GM21423 (cell line): ENCODE data around the gene GRIP2.

Source experiments
- ATAC-seq: cut with Tn5 transposase; IDR thresholded peaks from one replicate; pipeline ENCODE4 v1.9.1; 2021; ENCODE audit warnings: mild to moderate bottlenecking, moderate library complexity; ENCODE audit not compliant: unreplicated experiment

The GRIP2 gene

DNA sequence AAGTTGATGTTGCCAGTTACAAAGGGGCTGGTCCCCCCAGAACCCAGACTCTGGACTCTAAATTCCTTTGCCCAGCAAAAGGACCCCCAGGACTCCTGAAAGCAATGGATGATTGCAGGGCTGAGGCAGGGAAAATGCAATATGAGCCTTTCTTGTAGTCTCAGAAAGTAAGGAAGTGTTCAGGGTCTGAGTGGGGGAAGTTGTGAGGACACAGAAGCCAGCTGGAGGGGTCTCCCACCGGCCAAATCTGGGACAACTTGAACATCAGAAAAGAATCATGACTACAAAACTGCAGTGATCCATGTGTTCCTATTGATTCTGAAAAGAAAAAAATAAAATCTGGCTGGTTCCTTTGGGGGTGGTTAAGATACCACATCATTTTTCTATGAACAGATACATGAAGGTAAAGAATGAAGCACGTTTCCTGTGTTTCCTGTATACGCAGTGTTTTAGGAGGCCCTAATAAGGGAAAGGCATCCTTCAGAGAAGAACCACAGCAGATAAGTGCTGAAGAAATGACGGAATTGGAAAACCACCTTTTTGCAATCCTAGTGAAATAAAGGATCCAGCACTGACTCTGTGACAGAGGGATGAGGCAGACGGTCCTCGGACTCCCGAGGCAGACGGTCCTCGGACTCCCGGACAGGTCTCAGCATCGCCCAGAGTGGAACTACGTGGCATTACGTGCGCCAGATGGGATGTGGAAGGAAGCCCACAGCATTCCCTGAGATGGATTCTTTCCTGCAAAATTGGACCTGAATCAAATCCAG is 22.2 kb upstream of the GRIP2 start:
- ATAC-seq = no peak

DNA sequence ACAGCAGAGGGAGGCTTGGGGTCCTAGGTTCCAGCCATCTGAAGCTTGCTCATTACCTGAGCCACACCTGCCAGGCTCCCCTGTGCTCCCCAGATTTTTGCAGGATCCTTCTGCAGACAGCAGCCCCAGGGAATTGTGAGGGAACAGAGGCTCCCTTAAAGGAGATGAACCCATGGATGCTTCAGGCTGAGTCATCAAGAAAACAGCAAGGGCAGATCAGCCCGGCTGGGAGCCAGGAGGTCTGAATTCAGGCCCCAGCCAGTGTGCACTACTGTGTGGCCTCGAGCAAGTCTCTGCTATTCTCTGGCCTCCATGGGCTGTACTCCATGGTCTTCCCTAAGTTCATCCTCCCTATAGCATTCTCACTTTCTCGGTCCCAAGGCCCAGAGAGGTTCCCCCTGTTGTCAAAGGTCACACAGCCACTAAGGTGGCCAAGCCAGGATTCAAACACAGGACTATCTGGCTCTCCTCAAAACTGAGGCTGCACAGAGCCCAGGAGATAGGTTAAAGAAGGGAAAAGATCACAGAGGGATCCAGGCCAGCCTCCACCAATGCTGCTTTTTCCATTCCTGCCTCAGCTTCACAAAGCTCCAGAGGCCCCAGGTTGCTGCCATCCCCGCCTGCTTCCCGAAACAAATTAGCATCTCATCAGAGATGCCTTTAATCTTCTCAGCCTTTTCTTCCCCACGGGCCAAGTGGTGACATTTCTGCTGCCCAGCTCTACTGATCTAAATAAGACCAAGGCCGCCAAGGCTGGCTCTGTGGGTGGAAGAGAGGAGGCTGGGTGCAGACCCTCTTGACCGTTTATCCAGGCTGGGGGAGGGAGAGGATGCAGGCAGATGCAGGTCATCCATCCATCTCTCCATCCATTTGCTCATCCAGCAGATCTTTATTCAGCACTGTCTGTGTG is 21.2 kb upstream of the GRIP2 start:
- no peak for ATAC-seq

DNA sequence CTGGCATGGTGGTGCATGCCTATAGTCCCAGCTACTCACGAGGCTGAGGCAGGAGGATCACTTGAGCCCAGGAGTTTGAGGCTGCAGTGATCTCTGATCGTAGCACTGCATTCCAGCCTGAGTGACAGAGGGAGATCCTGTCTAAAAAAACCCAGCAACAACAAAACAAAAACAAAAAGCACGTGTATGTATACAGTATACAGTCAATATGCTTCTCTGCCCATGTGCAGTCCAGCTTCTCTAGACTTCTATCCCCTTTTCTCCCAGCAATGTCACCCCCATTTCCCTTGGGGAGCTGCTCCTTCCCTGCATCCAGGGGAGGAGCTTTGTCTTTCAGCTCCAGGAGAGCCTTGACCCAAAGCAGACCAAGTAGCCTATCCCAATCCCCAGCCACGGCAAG is 20.0 kb upstream of the GRIP2 start:
- no peak for ATAC-seq

DNA sequence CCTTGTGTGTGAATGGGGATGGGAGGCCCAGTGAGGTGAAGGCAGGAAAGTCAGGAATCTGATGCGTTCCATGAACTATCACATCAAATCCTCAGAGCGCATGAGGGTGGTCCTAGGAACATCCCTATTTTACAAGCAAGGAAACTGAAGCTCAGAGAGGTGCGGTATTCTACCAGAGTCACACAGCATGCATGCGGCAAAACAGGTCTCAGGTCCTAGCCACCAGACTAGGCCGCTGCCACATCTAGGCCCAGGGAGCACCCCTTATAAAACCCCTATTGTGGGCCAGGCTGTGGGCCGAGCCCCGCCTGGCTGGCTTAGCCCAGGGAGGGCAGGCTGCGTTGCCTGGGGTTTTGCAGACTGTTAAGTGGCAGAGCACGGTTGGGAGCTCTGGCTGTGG is 17.9 kb upstream of the GRIP2 start:
- ATAC-seq = no peak

DNA sequence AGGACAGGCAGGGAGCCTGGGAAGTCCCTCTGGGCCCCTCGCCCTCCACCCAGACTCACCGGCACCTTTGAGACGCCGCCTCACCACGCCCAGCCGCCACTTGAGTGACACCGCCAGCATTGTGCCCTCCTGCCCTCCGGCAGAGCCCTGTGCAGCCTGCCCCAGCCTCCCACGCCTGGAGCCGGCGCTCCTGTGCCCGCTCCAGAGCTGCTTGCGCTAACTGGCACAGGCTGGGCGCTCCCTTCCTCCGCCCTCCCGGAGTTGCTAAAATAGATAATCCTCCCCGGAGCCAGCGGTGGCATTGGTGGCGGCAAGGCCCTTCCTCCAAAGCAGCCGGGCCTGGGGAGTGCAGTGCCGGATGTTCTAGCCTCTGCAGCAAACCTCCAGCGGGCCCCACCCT is 15.7 kb upstream of the GRIP2 start:
- no peak for ATAC-seq

DNA sequence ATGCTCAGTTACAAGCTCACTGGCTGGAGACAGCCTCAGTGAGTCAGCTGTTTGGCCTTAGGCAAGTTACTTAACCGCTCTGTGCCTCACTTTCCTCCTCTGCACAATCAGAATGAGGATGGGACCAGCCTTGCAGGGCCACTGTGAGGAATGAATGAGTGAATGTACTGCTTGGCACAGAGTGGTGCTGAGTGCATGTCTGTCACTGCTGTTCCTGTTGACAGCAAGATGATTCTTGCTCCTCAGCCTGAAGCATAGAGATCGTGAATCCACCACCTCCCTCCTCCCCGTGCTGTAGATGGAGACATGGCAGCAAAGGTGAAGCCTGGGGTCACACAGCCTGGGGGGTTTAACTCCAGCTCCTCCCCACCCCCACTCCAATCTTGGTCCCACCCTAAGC is 14.6 kb upstream of the GRIP2 start:
- no peak for ATAC-seq

DNA sequence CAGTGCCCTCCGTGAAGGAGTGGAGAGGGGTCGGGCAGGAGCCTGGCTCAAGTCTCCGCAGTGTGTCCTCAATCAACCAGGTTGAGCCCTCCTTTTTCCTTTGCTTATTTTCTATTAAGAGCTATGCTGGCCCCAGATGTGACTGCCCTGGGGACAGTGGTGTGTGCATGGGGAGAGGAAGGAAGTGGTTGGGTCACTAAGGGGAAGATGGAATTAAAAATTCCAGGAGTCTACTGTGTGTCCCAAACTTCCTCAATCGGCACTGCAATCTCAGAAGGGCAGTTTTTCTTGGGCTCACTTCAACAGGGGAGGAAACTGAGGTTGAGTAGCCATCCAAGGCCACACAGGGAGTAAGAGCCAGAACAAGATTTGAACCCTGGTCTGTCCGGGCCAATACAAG is 13.7 kb upstream of the GRIP2 start:
- ATAC-seq = no peak

DNA sequence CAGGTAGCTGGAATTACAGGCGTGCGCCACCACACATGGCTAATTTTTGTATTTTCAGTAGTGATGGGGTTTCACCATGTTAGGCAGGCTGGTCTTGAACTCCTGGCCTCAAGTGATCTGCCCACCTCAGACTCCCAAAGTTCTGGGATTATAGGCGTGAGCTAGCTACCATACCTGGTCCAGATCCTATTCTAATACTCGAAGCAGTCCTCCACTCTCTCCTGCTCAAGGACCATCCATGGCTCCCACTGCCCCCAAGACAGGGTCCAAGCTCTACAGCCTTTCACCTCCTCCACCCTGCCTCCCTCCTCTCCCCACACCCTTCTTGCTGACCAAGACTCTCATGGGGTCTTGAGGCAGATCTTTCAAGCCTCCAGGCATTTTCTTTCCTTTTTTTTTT is 12.6 kb upstream of the GRIP2 start:
- ATAC-seq = no peak

DNA sequence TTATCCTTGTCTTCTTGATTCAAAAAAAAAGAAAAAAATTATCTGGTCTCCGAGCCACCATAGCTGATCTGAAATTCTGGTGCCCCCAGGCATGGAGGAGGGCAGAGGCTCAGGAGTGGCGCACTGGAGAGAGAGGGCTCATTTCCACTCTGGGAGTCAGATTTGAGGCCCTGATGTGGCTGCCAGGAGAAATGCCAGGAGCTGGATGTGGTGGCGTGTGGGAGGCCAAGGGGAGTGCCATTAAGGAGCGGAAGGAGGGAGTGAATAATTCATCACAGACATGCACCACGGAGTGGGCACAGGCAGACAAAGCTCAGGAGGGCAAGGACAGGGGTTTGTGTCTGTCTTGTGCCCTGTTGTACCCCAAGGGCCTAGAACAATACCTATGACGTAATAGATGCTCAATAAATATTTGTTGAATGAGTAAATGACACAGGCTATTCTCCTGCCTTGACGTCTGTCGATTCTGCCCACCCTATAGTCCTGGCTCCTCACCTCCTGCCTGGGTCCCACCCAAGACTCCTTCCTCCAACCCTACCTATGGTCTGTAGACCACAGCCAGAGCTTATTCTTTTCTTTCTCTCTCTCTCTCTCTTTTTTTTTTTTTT is 12.0 kb upstream of the GRIP2 start:
- ATAC-seq = no peak

DNA sequence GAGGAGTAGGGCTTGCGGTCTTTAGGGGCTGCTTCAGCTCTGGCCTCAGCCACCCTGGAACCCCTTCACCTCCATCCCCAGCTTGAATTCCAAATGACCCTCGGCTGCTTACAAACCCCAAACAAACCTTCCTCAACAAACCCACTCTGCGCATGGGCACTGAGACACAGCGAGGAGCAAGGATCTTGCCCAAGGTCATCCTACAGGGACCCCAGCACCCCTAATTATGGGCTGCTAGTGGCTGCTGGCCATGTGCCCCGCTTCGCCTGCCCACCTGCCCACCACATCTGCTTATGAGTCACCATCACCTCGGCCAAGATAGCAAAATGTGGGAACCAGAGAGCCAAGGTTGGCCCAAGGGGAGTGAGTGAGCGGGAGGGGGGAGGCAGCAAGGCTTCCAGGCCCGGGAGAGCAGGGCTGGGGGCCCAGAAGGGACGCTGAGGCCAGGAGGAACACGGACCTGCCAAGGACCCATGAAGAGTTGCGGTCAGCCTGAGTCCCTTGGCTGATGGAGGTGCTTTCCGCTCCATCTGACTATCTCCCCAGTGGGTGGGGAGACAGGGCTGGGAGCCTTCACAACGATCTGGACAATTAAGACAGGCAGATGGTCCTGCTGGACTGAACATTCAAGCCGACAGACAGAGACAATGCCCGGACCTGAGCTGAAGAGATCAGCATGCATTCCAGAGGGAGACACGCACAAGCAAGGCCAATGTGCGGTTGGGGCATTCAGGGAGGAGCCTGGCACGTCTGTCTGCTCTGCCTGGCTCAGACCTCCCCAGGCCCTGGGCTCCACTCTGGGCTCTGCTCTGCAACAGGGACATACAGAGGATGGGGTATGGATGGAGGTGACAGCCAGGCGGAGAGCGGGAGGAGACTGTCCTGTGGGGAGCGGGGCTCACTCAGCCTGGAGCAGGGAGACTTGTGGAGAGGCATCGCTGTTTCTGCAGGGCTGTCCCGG is 10.8 kb upstream of the GRIP2 start:
- ATAC-seq = no peak

DNA sequence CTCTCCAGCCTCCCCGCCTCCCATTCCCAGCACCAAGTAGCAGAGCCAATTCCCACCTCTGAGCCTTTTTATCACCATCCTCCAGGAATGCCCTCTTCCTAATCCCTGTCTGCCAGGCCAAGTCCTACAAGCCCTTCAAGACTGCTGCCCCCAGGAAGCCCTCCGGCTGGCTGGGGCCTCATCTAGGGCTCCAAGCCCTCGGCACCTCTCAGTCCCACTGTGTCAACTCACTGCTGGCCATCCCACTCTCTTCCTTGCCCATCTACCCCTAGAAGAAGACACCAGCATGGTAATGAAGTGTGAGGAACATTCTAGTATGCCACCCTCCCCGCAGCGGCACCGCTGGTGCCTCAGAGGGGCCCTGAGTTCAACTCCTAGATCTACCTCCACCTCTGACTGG is 10.0 kb upstream of the GRIP2 start:
- no peak for ATAC-seq

DNA sequence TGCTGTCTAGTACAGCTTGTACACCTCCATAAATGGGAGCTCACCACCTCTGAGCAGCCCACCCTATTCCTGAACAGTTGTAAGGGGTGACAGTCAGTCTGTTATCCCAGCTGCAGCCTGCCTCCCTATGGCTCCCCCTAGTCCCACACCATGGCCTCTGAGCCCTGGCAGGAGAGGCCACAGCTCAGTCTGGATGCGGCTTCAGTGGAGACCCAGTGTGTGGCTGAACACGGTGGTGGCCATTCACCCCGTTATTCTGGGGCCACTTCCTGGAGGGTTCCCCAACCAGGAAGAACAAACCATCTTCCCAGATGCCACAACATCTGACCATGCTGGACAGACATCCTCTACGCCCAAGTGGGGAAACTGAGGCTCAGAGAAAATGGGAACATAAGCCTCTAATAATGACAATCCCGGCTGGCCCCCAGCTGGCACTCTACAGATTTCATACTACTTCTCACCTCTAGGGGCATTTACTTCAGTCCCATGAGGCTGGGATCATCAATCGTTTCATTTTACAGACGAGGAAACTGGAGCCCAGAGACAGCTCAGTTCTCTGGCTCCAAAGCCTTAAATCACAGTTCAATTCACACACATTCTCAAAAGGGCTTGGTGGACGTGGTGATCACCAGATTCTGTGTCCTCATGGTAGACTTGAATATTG is 9.2 kb upstream of the GRIP2 start:
- no peak for ATAC-seq

DNA sequence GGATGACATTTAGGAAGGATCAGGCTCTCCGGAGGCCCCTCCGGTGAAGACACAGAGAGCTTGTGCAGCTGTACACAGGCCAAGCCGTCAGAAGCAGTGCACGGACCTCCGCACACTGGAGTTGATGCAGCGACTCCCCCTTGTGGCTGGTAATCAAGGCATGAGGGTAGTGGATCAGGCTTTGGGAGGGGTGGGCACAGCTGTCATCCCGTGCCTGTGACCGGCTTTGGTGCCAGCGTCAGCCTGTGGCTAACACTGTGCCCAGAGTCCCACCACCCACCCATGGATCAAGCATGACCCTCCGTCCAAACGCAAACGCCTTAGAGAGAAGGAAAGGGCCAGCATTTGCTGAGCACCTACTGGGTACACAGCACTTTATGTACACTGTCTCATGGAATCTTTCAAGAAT is 8.2 kb upstream of the GRIP2 start:
- ATAC-seq = no peak

DNA sequence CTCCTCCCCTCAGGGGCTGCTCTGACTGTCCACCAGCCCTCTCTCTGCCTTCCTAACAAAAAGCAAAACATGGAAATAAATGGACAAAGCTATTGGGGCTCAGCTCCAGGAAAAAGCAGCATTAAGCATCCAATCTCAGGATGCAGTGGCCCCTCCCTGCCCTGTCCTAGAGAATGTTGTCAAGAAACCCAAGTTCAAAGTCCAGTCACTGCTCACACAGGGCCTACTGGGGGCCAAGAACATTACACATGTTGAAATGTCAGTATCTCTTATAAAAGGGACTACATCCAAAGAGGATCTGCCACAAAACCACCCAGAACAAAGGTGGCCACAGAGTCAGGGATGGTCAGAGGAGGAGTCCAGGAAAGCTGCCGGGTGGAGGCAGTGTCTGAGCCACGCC is 7.6 kb upstream of the GRIP2 start:
- ATAC-seq = no peak

DNA sequence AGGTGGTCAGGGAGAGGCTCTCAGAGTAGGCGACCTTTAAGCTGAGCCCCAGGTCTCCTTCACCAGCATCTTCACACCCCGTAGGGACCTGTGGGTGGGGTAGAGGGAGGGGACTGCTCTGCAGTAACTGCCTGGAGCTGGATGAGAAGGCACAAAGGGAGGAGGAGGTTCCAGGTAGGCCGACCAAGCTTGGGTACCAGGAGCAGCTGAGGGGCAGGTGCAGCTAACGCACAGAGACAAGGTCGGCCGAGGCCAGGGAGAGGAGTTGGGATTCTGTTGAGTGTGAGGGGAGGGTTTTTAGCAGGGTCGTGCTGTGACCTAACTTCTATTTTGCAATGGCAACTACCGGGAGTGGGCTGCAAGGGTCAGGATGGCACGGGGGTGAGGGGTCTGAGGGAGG is 5.9 kb upstream of the GRIP2 start:
- no peak for ATAC-seq

DNA sequence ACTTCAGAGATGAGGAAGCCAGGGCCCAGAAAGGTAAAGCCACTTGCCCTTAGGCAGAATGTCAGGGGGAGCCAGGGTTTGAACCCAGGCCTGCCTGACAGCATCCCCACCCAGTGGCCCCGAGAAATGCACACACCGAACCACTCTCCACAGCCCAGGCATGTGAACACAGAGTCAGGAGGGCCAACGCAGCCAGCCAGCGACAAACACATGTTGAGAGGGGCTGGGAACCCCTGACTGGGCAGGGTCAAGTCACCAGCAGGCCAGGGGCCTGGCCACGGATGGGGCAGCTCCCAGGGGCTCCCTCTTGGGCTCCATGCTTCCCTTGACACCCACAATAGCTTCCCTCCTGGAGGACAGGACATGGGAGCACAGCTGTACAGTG is 5.1 kb upstream of the GRIP2 start:
- ATAC-seq = no peak

DNA sequence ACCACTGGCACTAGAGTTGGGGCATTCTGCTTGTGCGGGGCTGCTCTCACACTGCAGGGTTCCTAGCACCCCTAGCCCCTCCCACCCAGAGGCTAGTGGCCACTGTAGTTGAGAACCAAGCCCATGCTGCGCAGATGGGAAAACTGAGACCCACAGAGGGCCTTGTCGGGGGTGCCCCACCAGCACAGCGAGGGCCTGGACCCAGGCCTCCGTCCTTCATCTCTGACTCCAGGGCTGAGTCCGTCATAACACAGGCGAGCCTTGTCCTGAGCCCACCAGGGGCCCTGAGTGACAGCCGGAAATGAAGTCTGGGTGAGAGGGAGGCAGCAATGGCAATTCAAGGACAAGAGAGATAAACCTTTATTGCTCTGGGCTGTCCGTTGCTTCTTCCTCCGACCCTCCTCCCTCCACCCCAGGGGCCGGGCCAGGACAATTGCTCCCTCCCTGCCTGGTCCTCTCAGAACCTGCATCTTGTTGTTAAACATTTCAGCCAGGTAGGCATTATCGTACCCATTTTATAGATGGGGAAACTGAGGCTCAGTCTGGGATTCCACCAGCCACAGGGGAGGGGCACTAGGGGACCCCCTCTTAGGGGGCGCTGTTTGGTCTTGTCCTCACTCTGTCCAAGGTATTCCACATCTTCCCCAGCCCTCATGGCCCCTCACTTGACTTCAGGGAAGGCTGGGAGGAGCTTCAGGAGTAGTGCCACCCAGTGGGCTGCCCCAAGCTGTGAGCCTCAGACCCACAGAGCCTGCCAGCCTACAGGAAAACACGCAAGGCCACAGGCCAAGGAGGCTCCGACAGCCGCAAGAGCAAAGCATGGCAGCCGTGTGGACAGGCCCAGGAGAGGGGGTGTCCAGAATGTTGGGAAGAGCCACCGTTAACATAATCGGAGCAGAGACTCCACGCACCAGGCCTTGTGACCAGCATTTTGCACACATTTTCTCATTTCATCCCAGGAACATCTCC is 4.4 kb upstream of the GRIP2 start:
- ATAC-seq = no peak

DNA sequence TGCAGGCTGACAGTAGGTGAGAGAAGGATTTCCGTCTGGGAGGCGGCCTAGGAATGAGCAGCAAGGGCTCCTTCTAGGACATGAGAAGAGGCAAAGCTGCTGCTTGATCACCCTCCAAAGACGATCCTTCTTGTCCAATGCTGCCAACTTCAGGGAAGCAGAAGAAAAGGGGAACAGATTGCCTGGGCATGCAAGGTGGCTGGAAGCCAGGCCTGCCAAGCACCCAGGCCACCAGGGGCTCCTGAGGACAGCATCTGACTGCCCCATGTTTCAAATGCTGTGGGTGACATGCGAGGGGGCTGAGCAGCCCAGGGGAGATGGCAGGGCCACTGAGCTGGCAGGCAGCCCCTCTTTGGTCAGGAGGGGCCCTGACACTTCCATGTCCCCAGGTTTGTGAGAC is 3.3 kb upstream of the GRIP2 start:
- ATAC-seq = no peak

DNA sequence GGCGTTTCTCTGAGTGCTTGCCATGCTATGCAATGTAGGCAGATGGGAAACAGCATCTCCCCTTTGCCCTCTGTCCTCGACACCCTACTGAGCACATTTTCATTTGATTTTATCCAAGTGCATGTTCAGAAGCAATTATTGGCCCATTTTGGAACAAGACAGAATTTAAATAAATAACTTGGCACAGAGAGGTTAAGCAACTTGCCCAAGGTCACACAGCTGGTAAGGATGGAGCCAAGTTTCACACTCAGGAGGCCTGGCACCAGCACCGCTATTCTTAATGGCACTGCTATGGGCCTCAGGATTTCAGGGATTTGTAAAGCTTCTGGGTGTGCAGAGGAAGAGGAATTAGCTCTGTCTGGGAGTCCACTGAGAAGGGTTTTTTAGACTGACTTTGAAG is 2.5 kb upstream of the GRIP2 start:
- ATAC-seq = no peak
